ENCODE results near the gene SNTG2. TPM values are rescaled to one million over a fixed set of nuclear protein-coding genes. Genes with fewer than 3 reads are reported as not detected.

SNTG2 gene
- total and polyA plus RNA-seq, 2 donors (not counting 1 experiment from before 2014, with no cell fraction given), result 0.06 TPM; not detected in 1

GRCh38 chr2:1310866-1311265 lies 360.2 kb downstream of the SNTG2 start:
- Histone ChIP-seq H3K27ac (ENCODE audit: insufficient read depth, low read length) (no peak overlapping the region), H4K20me1 (ENCODE audit: control insufficient read depth, extremely low read depth, insufficient read depth, low read length) (no peaks in the 10 kb centered on the region), H3K9ac (ENCODE audit: insufficient read depth, low read length) (no peak overlapping the region), H3K4me1 (ENCODE audit: control insufficient read depth, extremely low read depth, insufficient read depth, low read length) (no peaks in the 10 kb centered on the region), H3K4me3 (replicated peaks in 1 of 4; ENCODE audit: control extremely low read depth in 1 of 4, insufficient read depth in 1 of 4, low read depth in 3 of 4, low read length in 4 of 4) (no peak overlapping the region), H3K27me3 (ENCODE audit: control insufficient read depth, insufficient read depth, low read length) (no peaks in the 10 kb centered on the region), H3K36me3 (ENCODE audit: control insufficient read depth, insufficient read depth, low read length) (no peaks in the 10 kb centered on the region), H3K4me2 (ENCODE audit: extremely low read depth, insufficient read depth, low read length) (no peak overlapping the region), H3K79me2 (ENCODE audit: control insufficient read depth, insufficient read depth, low read length) (no peaks in the 10 kb centered on the region), H3K9me3 (ENCODE audit: control insufficient read depth, insufficient read depth, low read depth, low read length) (no peaks in the 10 kb centered on the region), H2AFZ (ENCODE audit: low read length) (no peak overlapping the region)
- TF ChIP-seq EZH2 (IDR thresholded peaks at IDR 0.05; ENCODE audit: low read length, missing control alignments) (no peak), CTCF (conservative IDR thresholded peaks at IDR 0.05 in 1 of 2, IDR thresholded peaks at IDR 0.05 in 1 of 2; ENCODE audit: low read depth in 1 of 2, low read length in 2 of 2) (no peak)
- DNase-seq (ENCODE audit: low read depth in 2 of 2), result no peak

GRCh38 chr2:1313240-1313924 lies 362.7 kb downstream of the SNTG2 start:
- Histone ChIP-seq H3K9ac (ENCODE audit: insufficient read depth, low read length) (no peak overlapping the region), H4K20me1 (ENCODE audit: control insufficient read depth, extremely low read depth, insufficient read depth, low read length) (no peaks in the 10 kb centered on the region), H3K4me3 (replicated peaks in 1 of 4; ENCODE audit: control extremely low read depth in 1 of 4, insufficient read depth in 1 of 4, low read depth in 3 of 4, low read length in 4 of 4) (no peak overlapping the region), H3K4me2 (ENCODE audit: extremely low read depth, insufficient read depth, low read length) (no peak overlapping the region), H3K27me3 (ENCODE audit: control insufficient read depth, insufficient read depth, low read length) (no peaks in the 10 kb centered on the region), H3K79me2 (ENCODE audit: control insufficient read depth, insufficient read depth, low read length) (no peaks in the 10 kb centered on the region), H2AFZ (ENCODE audit: low read length) (no peak overlapping the region), H3K27ac (ENCODE audit: insufficient read depth, low read length) (no peak overlapping the region), H3K36me3 (ENCODE audit: control insufficient read depth, insufficient read depth, low read length) (no peaks in the 10 kb centered on the region), H3K9me3 (ENCODE audit: control insufficient read depth, insufficient read depth, low read depth, low read length) (no peaks in the 10 kb centered on the region), H3K4me1 (ENCODE audit: control insufficient read depth, extremely low read depth, insufficient read depth, low read length) (no peaks in the 10 kb centered on the region)
- no peak for TF ChIP-seq CTCF (conservative IDR thresholded peaks at IDR 0.05 in 1 of 2, IDR thresholded peaks at IDR 0.05 in 1 of 2; ENCODE audit: low read depth in 1 of 2, low read length in 2 of 2)
- no peak for TF ChIP-seq EZH2 (IDR thresholded peaks at IDR 0.05; ENCODE audit: low read length, missing control alignments)
- no peak for DNase-seq (ENCODE audit: low read depth in 2 of 2)

- H3K27me3 ChIP-seq (ENCODE audit: control insufficient read depth, insufficient read depth, low read length), result no peaks in the 10 kb centered on the region
- H2AFZ ChIP-seq (ENCODE audit: low read length), result no peak overlapping the region
- DNase-seq (ENCODE audit: low read depth in 2 of 2), result no peak
- H3K79me2 ChIP-seq (ENCODE audit: control insufficient read depth, insufficient read depth, low read length), result no peaks in the 10 kb centered on the region
- H3K4me3 ChIP-seq (replicated peaks in 1 of 4; ENCODE audit: control extremely low read depth in 1 of 4, insufficient read depth in 1 of 4, low read depth in 3 of 4, low read length in 4 of 4), result no peak overlapping the region
- H4K20me1 ChIP-seq (ENCODE audit: control insufficient read depth, extremely low read depth, insufficient read depth, low read length), result no peaks in the 10 kb centered on the region
- no peaks in the 10 kb centered on the region for H3K36me3 ChIP-seq (ENCODE audit: control insufficient read depth, insufficient read depth, low read length)
- H3K9ac ChIP-seq (ENCODE audit: insufficient read depth, low read length), result no peak overlapping the region
- H3K4me1 ChIP-seq (ENCODE audit: control insufficient read depth, extremely low read depth, insufficient read depth, low read length), result no peaks in the 10 kb centered on the region
- H3K9me3 ChIP-seq (ENCODE audit: control insufficient read depth, insufficient read depth, low read depth, low read length), result no peaks in the 10 kb centered on the region
- no peak for TF ChIP-seq EZH2 (IDR thresholded peaks at IDR 0.05; ENCODE audit: low read length, missing control alignments)
- no peak for TF ChIP-seq CTCF (conservative IDR thresholded peaks at IDR 0.05 in 1 of 2, IDR thresholded peaks at IDR 0.05 in 1 of 2; ENCODE audit: low read depth in 1 of 2, low read length in 2 of 2)
- H3K27ac ChIP-seq (ENCODE audit: insufficient read depth, low read length), result no peak overlapping the region
- no peak overlapping the region for H3K4me2 ChIP-seq (ENCODE audit: extremely low read depth, insufficient read depth, low read length)
Observed at GRCh38 chr2:1314254-1314653, 363.6 kb downstream of the SNTG2 start.
